ENCODE measurements around the gene DSTN.
A peak's percentile ranks its signal among the peaks of the same experiment; 100 is the strongest.

DSTN gene

DNA sequence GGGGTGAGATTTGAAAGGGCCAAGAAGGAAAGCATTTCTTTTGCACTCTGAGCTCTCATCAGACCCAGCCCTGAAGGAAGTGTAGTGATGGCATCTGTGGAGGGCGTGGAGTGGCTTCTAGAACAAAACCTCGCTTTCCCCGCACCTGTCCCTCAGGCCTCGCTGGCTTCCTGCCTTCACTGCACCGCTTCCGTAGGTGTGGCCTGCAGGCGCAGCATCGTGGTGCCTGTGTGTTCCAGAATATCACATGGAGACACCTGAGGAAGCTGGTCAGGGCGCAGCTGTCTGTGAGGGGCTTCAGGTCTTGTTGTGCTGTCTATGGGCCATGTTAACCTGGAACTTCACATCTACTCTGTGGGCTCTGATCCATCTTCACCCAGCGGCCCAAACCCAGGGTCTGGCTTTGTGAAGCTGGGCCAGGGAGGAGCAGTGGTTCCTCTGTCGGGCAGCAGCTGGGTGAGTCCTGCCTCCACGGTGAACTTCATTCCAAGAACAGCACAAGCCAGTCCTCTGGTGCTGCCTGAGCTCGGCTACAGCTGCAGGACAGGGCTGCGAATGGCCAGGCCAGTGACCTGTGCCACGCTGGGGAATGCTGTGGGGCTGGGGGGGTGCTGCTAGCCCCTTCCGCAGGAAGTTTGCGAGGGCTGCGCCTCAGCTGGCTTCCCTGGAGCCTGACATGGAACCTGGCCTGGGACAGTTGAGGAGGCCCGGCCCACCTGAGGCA, 40.9 kb downstream of the DSTN start:
- peak in 3 of 10 donors; percentile 51 to 81 (median 66) for DNase-seq
- intact Hi-C loops (cut with DNase I), result no loop called here

DNA sequence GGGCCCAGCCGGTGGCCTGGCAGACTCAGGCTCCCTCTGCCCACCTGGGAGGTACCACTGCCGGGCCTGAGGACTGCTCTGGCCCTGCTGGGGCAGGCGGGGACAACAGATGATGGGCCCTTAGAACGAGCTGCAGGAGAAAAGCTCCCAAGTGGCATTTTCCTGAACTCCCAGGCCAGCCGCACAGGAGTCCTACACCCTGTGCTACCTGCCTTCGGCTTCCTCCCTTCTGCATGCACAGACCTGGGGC, 41.3 kb downstream of the DSTN start:
- peak in 1 of 10 donors; percentile 66 for DNase-seq
- intact Hi-C loops (cut with DNase I), result no loop called here

DNA sequence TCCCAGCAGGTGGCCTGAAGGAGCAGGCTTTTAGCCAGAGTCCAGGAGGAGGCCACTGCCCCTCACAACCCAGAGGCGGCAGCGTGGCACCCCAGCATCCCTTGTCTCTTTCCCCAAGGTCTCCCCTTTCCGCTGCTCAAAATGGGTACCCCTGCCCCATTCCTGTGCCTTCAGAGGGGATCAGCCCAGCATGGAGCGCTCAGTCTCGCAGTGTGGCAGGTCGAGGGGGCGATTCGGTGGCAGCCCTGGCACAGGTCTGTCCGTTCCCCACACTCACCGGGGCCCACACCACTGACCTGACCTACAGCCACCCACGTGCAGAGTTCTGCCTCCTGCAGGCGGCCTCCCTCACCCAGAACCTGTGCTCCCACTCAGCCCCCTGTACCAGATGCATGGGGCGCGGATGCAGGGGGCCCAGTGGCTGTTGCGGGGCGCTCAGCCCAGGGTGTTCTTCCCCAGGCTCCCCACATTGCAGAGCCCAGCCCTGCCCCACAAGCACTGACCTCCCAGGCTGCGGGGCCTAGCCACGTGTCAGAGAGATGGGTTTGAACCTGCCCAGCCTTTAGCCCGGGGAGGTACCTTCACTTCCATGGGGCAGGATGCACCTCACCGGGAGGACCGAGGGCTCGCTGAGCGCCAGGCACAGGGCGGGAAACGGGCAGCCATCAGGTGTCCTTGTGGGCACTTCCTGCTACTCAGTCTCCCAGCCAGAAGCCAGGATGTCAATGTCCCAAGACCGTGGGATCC, 41.8 kb downstream of the DSTN start:
- intact Hi-C loops (cut with DNase I), result no loop called here

DNA sequence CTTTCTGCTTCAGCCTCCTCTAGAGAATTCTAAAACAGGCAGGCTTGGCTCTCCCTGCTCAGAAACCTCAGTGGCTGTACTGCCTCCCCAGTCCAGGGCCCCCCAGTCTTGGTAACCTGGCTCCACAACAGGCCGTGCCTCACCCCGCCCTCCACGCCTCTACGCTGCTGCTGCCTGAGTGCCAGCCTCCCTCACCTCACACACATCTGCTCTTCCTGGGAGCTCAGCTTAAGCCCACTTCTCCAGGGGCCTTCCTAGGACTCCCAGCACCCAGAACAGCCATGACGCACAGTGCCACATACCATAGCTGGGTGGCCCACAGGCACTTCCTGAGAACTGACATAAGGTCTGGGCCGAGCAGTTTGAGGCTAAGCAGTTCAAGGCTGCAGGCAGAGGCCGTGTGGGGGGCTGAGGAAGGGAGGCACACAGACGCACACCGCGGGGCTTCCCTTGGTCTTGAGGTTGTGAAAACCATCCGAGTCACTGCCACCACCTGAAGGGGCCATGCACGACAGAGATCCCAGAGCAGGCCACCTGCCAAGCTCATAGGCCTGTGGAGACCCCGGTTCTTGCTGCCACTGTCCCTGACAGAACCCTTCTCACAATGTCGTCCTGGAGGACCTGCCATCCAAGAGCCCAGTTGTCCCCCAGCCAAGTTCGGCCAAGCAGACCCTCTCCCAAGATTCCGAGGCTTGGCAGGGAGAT, 42.6 kb downstream of the DSTN start:
- peak in 3 of 10 donors; percentile 64 to 82 (median 70) for DNase-seq
- intact Hi-C loops (cut with DNase I), result no loop called here

More for the DNA sequence above, 41.8 kb downstream of the DSTN start:
- peak in 3 of 10 donors; percentile 67 to 86 (median 79) for DNase-seq

DNA sequence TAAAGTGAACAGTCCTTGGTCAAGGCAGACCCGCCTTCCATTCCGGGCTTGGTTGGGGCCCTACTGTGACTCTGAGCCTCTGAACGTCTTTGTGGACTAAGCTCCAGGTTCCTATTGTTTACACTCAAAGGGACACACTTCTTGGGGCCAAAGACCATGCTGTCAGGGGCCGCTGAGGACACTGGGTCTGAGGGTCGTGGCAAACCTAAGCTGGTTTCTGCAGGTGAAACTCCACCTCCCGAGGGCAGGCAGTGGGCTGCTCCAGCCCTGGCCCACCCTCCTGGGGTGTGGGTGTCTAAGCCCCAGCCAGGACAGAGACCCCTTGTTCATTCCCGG, 43.1 kb downstream of the DSTN start:
- intact Hi-C loops (cut with DNase I), result no loop called here
- DNase-seq, result peak in 2 of 10 donors; percentile 2 to 48

DNA sequence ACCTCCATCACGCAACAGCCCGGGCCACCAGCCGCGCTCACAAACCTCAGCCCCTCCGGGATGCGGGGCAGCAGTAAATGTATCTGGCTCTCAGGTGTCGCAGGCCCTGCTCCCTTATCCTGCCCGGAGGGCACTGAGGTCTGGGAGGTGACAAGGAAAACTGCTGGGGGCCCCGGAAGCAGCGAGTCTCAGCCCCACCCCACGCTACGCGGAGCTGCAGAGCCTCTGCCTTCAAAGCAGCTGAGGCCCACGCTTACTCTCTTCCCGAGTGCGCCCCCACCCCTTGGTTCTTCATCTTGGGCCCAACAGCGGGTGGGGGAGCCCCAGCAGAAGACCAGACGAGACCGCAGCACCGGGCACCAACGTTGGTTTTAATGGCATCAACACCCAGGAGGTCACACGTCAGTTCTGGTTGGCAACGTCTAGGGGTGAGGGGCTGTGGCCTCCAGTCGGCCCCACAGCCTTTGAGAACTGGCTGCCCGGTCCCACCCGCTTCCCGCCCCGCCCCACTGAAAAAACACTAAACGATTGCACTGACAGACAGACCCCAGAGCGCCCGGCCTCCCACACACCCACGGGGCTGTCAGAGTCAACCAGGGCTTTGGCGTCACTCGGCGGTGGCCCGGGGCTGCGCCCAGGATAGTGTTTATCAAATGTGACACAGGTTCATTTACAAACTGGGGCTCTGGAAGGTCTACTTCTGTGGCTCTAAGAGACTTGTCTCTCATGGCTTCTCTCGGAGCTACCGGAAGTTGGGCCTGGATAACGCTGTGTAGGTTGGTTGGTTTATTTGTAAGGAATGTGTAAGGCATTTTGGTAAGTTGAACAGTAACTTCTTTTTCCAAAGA, 43.7 kb downstream of the DSTN start:
- intact Hi-C loops (cut with DNase I), result no loop called here

DNA sequence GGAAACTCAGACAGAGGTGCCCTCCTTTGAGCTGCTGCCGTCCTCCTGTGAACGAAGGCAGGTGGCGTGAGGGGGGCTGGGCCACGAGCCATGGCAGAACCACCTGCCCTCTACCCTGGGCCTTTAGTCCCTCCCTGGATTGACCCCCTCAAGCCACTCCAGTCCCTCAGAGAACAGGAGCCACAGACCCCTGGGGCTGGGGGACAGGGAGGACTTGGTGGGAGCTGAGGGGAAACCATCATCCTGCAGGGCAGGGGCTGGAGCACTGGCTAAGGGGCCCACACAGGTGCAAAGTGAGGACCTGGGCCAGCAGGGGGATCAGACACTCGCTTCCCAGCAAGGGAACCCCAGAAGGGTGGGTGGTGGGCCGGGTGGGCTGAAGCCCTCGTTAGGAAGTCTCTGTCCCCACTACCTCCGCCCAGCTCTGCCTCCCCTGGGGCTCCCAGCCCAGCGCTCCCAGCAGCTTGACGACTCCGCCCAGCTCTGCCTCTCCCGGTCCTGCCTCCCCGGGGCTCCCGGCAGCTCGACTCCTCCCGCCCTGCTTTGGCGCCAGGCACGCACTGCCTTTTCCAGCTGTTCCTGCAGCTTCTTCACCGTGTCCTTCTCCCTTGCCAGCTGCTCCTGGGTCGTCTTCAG, 44.4 kb downstream of the DSTN start:
- peak in 3 of 10 donors; percentile 6 to 90 (median 74) for DNase-seq
- intact Hi-C loops (cut with DNase I), result no loop called here

More for the DNA sequence above, 43.7 kb downstream of the DSTN start:
- peak in 4 of 10 donors; percentile 7 to 83 (median 68) for DNase-seq

DNA sequence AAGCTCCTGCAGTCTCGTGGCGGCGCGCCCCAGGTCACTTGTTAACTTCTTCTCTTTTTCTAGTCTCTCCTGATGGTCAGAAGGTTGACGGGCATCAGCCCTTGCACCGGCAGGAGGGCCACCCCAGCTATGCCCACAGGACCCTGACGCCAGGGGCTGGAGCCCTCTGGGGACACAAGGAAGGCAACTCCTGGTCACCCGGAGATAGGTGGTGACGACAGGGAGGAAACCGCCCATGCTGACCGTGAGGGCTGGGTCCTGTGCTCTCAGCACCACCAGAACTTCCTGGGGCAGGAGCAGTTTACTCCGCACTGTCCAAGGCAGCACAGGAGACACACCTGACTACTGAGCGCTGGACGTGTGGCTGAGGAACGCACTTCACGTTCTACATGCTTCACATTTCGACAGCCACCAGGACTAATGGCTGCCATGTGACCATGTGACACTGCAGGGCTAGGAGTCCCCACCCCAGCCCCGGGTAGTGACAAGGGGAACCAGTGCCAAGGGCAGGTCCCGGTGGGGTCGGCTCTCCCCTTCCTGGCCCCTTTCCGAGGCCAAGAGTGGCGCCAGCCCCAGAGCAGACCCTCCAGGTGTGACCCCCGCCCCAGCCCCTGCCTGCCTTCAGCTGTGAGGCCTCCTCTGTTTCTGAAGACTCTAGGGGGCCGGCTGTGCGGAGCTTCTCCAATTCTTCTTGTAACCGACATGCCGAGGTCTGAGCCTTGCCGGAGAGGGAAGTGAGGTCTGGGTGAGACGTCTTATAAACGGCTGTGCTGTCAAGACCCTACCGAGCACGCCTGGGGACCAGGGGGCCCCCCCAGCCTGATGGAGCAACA, 45.2 kb downstream of the DSTN start:
- intact Hi-C loops (cut with DNase I), result no loop called here
- peak in 3 of 10 donors; percentile 67 to 85 (median 74) for DNase-seq

DNA sequence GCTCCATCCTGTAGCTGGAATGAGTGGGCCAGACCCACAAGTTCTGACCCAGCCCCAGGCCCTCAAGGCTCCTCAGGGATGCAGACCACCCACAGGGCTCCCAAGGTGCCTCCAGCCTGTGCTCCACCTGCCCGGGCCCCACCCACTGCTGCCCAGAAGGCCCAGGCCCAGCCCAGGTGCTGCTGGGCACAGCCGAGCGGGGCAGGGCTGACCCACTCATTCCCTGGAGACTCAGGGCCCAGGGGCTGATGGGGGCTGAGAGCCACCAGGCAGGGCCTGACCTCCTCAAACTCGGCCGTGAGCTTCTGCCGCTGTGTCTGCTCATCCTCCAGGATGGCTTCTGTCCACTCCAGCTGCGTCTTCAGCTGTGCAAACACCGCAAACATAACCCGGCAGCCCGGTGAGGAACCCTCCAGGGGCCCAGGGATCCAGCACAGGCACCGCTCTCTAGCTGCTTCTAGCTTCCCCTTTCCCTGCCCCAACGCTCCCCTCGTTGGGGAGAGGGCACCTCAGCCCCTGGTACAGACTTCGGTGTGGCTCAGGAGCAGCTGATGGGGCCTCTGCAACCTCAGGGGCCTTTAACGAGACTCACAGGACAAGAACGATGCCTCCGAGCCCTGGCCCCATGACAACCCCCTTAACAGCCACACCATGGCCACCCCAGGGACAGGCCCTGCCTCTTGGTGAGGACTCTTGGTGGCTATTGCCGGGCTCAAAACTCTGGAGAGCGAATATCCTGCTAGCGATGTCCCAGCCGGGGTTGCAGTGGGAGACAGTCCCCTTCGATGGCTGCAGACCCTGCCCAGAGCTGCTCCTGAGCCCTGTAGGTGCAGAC, 46.0 kb downstream of the DSTN start:
- peak in 3 of 10 donors; percentile 62 to 78 (median 75) for DNase-seq
- intact Hi-C loops (cut with DNase I), result no loop called here

DNA sequence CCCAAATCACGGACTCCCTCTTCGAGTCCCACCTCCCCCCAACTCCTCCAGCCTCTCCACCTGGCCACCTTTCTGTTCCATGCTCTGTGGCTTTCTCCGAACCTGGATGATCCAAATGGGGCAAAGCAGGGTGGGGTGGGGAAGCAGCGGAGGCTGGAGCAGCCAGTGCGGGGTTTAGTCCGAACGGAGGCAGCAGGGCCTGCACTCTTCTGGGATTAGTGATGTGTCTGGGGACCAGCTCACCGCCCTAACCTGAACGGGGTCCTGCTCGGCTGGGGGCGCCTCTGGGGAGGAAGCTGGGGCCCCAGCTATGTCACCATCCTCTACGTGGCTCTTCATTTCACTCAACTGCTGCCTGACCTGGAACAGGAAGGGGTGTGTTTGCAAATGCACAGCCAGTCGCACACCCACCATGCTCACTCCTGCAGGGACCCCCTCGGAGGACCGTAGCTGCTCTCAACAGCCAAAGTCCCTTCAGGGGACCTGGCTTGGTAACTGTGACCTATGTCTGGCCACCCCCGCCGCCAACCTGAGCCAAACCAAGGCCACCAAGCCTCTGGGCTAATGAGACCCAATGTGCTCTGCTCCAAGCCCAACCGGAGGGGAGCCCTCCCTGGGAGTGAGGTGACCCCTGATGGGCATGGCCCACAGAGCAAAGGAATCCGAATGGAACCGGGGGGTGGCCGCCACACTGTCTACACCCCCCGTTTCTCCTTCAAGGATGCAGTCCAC, 46.8 kb downstream of the DSTN start:
- peak in 6 of 10 donors; percentile 6 to 75 (median 32) for DNase-seq
- intact Hi-C loops (cut with DNase I), result loop anchor here (1.0 kb wide), 2 partner anchors 79 to 112 kb away; no protein-coding TSS in a partner anchor

DNA sequence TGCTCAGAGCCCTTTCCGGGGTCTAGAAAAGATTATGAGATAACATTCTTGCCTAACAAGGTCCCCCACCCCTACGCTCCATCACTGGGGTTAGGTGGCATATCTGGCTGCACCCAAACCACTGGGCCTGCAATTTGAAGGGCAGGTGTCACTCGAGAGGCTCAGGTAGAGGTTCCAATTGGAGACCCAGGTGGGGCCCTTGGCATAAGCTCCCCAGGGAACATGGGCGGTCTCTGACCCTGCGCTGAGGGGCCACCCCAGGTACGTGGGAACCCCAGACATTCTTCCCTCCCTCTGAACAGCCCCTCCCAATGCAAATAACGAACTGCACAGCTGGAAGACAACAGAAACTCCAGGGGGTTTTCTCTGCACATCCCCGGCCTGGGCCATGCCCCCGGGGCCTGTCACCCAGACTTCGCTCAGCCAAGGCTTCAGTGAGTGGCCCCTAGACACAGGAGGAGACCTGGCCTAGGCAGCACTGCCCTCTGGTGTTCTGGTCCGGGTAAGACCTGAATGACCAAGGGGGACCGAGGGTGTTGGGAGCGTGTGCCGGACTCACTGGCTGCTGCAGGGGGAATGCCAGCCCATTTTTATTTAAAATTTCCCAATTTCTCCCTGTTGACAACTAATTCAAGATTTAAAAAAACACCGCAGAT, 47.5 kb downstream of the DSTN start:
- peak in 8 of 10 donors; percentile 66 to 95 (median 72) for DNase-seq
- intact Hi-C loops (cut with DNase I), result loop anchor here (1.0 kb wide), 2 partner anchors 80 to 113 kb away; no protein-coding TSS in a partner anchor

DNA sequence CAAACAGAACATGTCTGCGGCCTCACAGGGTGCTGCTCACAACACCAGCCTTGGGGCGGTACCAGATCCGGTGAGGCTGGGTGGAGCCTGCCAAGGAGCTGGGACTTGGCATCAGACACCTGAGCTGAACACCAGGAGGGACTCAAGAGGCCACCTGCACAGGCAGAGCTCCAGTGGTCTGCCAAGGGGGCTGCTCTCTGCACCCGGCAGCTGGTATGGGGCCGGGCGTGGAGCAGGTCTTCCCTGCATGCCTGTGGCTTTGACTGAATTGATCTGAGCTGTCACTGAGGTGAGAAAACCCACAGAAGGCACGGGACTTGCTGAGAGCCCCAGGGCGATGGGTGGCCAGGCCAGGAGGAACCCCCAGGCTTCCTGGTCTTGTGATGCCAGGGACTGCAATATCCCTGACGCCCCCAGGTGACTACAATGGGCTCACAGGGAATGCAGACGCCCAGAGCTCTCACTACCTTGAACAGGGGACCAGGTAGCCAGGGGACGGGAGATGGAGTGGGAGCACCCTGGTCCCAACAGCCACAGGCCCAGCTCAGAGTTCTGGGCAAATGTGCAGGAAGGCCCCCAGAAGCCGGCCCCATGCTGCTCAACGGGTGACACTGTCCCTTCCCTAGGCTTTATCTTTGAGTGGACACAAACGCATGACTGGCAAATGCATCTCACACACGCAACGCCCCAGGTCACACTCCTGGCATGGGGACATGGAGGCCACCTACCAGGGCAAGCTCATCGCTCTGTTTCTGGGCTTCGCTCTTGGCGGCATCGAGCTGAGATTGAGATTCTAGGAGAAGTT, 48.2 kb downstream of the DSTN start:
- peak in 5 of 10 donors; percentile 5 to 80 (median 63) for DNase-seq
- intact Hi-C loops (cut with DNase I), result loop anchor here (1.0 kb wide), 2 partner anchors 81 to 114 kb away; no protein-coding TSS in a partner anchor

DNA sequence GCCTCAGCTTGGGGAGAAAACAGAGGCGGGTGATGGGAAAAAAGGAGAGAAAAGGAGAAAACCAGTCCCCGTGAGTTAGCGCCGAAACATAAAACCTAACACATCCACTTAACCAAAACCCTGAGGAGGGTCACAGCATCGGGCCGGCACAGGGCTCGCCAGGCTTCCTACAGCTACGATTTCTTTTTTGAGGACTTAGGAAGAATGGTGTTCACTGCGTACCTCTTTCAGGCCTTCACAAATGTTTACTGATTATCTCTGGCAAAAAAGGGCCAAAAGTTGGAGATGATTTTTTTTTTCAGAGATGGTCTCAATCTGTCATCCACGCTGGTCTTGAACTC, 48.8 kb downstream of the DSTN start:
- DNase-seq, result peak in 1 of 10 donors; percentile 66
- intact Hi-C loops (cut with DNase I), result no loop called here

DNA sequence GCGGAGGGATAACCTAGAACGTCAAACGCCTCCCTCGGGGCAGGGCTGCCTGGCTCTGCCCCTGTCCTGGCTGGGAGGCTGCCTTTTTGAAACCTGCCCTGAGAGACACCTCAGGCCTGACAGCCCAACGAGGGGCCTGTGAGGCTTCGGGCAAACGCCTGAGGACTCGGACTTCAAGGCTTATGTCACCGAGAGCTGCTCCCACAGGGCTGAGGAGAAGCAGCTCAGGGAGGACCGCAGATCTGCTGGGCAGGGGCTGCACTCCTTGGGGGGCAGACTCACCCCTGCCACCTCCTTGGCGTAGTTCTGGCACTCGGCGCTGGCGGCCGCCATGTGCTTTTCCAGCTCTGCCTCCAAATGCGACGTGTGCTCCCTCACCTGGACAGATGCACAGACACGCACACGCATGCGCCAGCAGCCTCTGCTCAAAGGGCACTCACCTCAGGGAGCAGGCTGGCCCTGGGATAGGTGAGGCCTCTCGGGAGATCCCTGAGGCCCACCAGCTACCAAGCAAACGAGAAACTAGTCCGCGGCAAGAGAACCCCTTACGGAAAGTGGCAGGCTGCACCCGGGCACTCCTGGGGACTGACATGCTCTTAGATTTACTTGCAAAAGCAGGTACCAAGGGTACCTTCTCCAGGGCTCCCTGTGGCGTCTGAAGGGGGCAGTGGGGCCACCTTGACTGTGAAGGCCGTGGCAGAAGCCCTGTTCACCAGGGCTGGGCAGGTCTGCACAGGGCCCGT, 49.6 kb downstream of the DSTN start:
- intact Hi-C loops (cut with DNase I), result no loop called here
- peak in 4 of 10 donors; percentile 5 to 77 (median 30) for DNase-seq

Measured in posterior cingulate gyrus (tissue), 11 donors.